Breast epithelium (tissue), 4 donors: ENCODE results near the gene TMEM221. TPM values are rescaled to one million over a fixed set of nuclear protein-coding genes. Genes with fewer than 3 reads are reported as not detected.

Source experiments
- DNase-seq, 2 donors: peaks; one replicate each; pipeline ENCODE4 v3.0.0-alpha.2; 2019; ENCODE audit warnings: low spot score in 2 of 2
- H3K27ac ChIP-seq, 2 donors: fragments of 200-600 bp; sonication (generic) in 1 of 2; one replicate each; pipeline ENCODE4 v1.5.1; 2016 to 2019; ENCODE audit warnings: mild to moderate bottlenecking in 1 of 2
- H3K27me3 ChIP-seq, 2 donors: fragments of 200-600 bp; sonication (generic) in 1 of 2; one replicate each; pipeline versions ENCODE4 v1.5.1 to v1.6.0; 2017 to 2019; ENCODE audit warnings: control low read depth in 1 of 2, mild to moderate bottlenecking in 1 of 2
- H3K36me3 ChIP-seq: fragments of 200-600 bp; one replicate; pipeline ENCODE4 v1.5.1; 2019
- H3K4me1 ChIP-seq, 2 donors: fragments of 200-600 bp; sonication (generic); one replicate each; pipeline ENCODE4 v1.5.1; 2016 to 2019; ENCODE audit warnings: control low read depth in 1 of 2
- H3K4me3 ChIP-seq, 3 donors: fragments of 200-600 bp; sonication (generic); 1 replicate in 2 of 3; 2 replicates in 1 of 3; pipeline ENCODE4 v1.5.1; 2016 to 2019; ENCODE audit warnings: mild to moderate bottlenecking in 3 of 3, moderate library complexity in 2 of 3
- H3K9me3 ChIP-seq, 2 donors: fragments of 200-600 bp; sonication (generic) in 1 of 2; one replicate each; pipeline ENCODE4 v1.5.1; 2016 to 2019; ENCODE audit warnings: control low read depth in 1 of 2
- CTCF ChIP-seq, 3 donors: fragments of 450-650 bp; IDR thresholded peaks; one replicate each; pipeline ENCODE4 v1.5.1; 2016 to 2017; ENCODE audit warnings: antibody characterized with exemption in 3 of 3, mild to moderate bottlenecking in 3 of 3, moderate library complexity in 3 of 3
- POLR2A ChIP-seq: fragments of 450-650 bp; IDR thresholded peaks from one replicate; pipeline ENCODE4 v1.6.1; 2016; ENCODE audit warnings: antibody characterized with exemption, mild to moderate bottlenecking, moderate library complexity
- POLR2AphosphoS5 ChIP-seq, 3 donors: sonication (generic); formaldehyde crosslinking; IDR thresholded peaks; one replicate each; pipeline ENCODE4 v1.6.1; 2017; ENCODE audit warnings: antibody characterized with exemption in 3 of 3
- intact Hi-C: fragments of 100-400 bp; cut with DNase I; formaldehyde crosslinking; loops from one replicate; pipeline ENCODE4 v1.15.1; 2023; ENCODE audit warnings: low total_unique reads
- total RNA-seq, 3 donors: library from RNA; depleted of rRNA; stranded (reverse); fragments of >200 nt; gene quantifications; one replicate each; pipeline ENCODE4 v1.1.0, GENCODE V29; 2016

TMEM221 gene
- total RNA-seq, 3 donors from 2014 or later, result 0.33 to 0.73 (median 0.64) TPM

GRCh38 chr19:17421942-17422341 lies 26.5 kb downstream of the TMEM221 start:
- no peak for DNase-seq
- intact Hi-C loops, result no loop called here
- no peaks in the 10 kb centered on the region for H3K4me1 ChIP-seq
- H3K27ac ChIP-seq, result no peak overlapping the region
- H3K9me3 ChIP-seq, result no peaks in the 10 kb centered on the region
- H3K27me3 ChIP-seq, result no peaks in the 10 kb centered on the region
- no peak overlapping the region for H3K4me3 ChIP-seq
- TF ChIP-seq CTCF (IDR thresholded peaks at IDR 0.05), result no peak
- no peak for TF ChIP-seq POLR2AphosphoS5 (IDR thresholded peaks at IDR 0.05)
- no peak for TF ChIP-seq POLR2A
- H3K36me3 ChIP-seq, result no peaks in the 10 kb centered on the region

- TF ChIP-seq POLR2AphosphoS5 (IDR thresholded peaks at IDR 0.05), result no peak
- TF ChIP-seq POLR2A, result no peak
- TF ChIP-seq CTCF (IDR thresholded peaks at IDR 0.05), result no peak
Measured at GRCh38 chr19:17420475-17420924, 28.0 kb downstream of the TMEM221 start.

GRCh38 chr19:17419621-17420474 lies 28.6 kb downstream of the TMEM221 start, which contains the start of gene MVB12A:
TSS of gene MVB12A (plus strand) at chr19:17420047. CDS start at chr19:17420136, 89 bp downstream.
- Histone ChIP-seq H3K4me1 (no peaks in the 10 kb centered on the region), H3K9me3 (no peaks in the 10 kb centered on the region), H3K27me3 (no peaks in the 10 kb centered on the region), H3K36me3 (no peaks in the 10 kb centered on the region), H3K4me3 (peak within 1 kb of the TSS; percentile 86 to 98 (median 92)), H3K27ac (peak within 1 kb of the TSS; percentile 79 to 83)
- TF ChIP-seq POLR2AphosphoS5 (IDR thresholded peaks at IDR 0.05) (peak; percentile 69 to 89 (median 74)), POLR2A (no peak)
- DNase-seq, result peak; percentile 96 to 97
- intact Hi-C loops, result loop anchor here (1.0 kb wide), 1 partner anchor 14 kb away; no protein-coding TSS in a partner anchor

More at GRCh38 chr19:17420475-17420924, 28.0 kb downstream of the TMEM221 start:
- peak overlapping the region; percentile 79 to 83 for H3K27ac ChIP-seq
- intact Hi-C loops, result no loop called here
- H3K27me3 ChIP-seq, result no peaks in the 10 kb centered on the region
- peak overlapping the region; percentile 86 to 98 (median 92) for H3K4me3 ChIP-seq
- H3K36me3 ChIP-seq, result no peaks in the 10 kb centered on the region
- DNase-seq, result no peak
- H3K9me3 ChIP-seq, result no peaks in the 10 kb centered on the region
- no peaks in the 10 kb centered on the region for H3K4me1 ChIP-seq

GRCh38 chr19:17419154-17419620 lies 29.3 kb downstream of the TMEM221 start:
- TF ChIP-seq CTCF (IDR thresholded peaks at IDR 0.05), result no peak
- no peak for TF ChIP-seq POLR2AphosphoS5 (IDR thresholded peaks at IDR 0.05)
- TF ChIP-seq POLR2A, result no peak

GRCh38 chr19:17418710-17419109 lies 29.8 kb downstream of the TMEM221 start:
- Histone ChIP-seq H3K27me3 (no peaks in the 10 kb centered on the region), H3K27ac (no peak overlapping the region), H3K4me1 (no peaks in the 10 kb centered on the region), H3K4me3 (no peak overlapping the region), H3K9me3 (no peaks in the 10 kb centered on the region), H3K36me3 (no peaks in the 10 kb centered on the region)
- TF ChIP-seq CTCF (IDR thresholded peaks at IDR 0.05), result no peak
- no peak for TF ChIP-seq POLR2A
- no peak for TF ChIP-seq POLR2AphosphoS5 (IDR thresholded peaks at IDR 0.05)
- no peak for DNase-seq
- intact Hi-C loops, result loop anchor here (1.0 kb wide), 1 partner anchor 16 kb away; no protein-coding TSS in a partner anchor

More at GRCh38 chr19:17419154-17419620, 29.3 kb downstream of the TMEM221 start:
- Histone ChIP-seq H3K4me1 (no peaks in the 10 kb centered on the region), H3K27ac (peak overlapping the region; percentile 79 to 83), H3K4me3 (peak overlapping the region; percentile 86 to 98 (median 92)), H3K27me3 (no peaks in the 10 kb centered on the region), H3K9me3 (no peaks in the 10 kb centered on the region), H3K36me3 (no peaks in the 10 kb centered on the region)
- intact Hi-C loops, result loop anchor here (1.0 kb wide), 1 partner anchor 15 kb away; no protein-coding TSS in a partner anchor
- DNase-seq, result no peak
